H1 (cell line): Measurements from ENCODE around the gene NDUFS8. TPM values are rescaled to one million over a fixed set of nuclear protein-coding genes. Genes with fewer than 3 reads are reported as not detected.

Experiments
- EGR1 ChIP-seq: IDR thresholded peaks from 2 replicates; pipeline ENCODE4 v1.6.1; 2011; ENCODE audit warnings: low read depth, low read length, borderline replicate concordance
- JUN ChIP-seq: IDR thresholded peaks from 2 replicates; pipeline ENCODE4 v1.6.1; 2011; ENCODE audit warnings: low read depth, mild to moderate bottlenecking, improper control_type of control experiment, low read length
- SP1 ChIP-seq: IDR thresholded peaks from 2 replicates; pipeline ENCODE4 v1.6.1; 2011; ENCODE audit warnings: low read depth, low read length
- polyA plus RNA-seq, 7 experiments: library from polyadenylated mRNA; depleted of rRNA in 3 of 7; stranded (reverse) in 5 of 7; unstranded in 2 of 7; fragments of >200 nt in 5 of 7; fragments of 200-250 nt in 2 of 7; gene quantifications; 1 replicate in 5 of 7; 2 replicates in 1 of 7; 4 replicates in 1 of 7; pipeline versions ENCODE4 v1.2.1 to v1.2.3, GENCODE V29; 2011 to 2013; ENCODE audit warnings: missing spikeins in 2 of 7, mixed read lengths in 2 of 7
- total RNA-seq: library from RNA; stranded (reverse); fragmentation: NEBNext Ultra II Directional; extraction: Animal tissue kit (Norgen Biotek cat#: 25700); gene quantifications from 2 replicates; pipeline ENCODE4 v1.2.1, GENCODE V29; 2021

The NDUFS8 gene
- total and polyA plus RNA-seq, 2 of the 8 experiments (the other 6 are each of a cell fraction or from before 2014, with no cell fraction given), result 182 to 291 TPM

- TF ChIP-seq JUN, result no peak
- no peak for TF ChIP-seq SP1
- no peak for TF ChIP-seq EGR1
Observed at GRCh38 chr11:68018730-68019190, 11.7 kb upstream of the NDUFS8 start (continued).
